Suprapubic skin (tissue), 4 donors: Measurements from ENCODE around the gene CNOT11.

Source experiments
- EP300 ChIP-seq: sonication (generic); formaldehyde crosslinking; IDR thresholded peaks from one replicate; pipeline ENCODE4 v1.6.1; 2017; ENCODE audit warnings: antibody characterized with exemption
- POLR2A ChIP-seq, 2 donors: fragments of 450-650 bp; IDR thresholded peaks; one replicate each; pipeline ENCODE4 v1.6.1; 2017; ENCODE audit warnings: antibody characterized with exemption in 2 of 2, mild to moderate bottlenecking in 2 of 2, moderate library complexity in 2 of 2
- POLR2AphosphoS5 ChIP-seq, 3 donors: sonication (generic); formaldehyde crosslinking; IDR thresholded peaks; one replicate each; pipeline ENCODE4 v1.6.1; 2017; ENCODE audit warnings: antibody characterized with exemption in 3 of 3
- TF ChIP-seq, protein P1 (sequence below), 2 donors: fragments of 200-600 bp in 1 of 2; fragments of 450-650 bp in 1 of 2; sonication (generic) in 1 of 2; IDR thresholded peaks; one replicate each; pipeline ENCODE4 v1.5.1; 2016 to 2019; ENCODE audit warnings: antibody characterized with exemption in 2 of 2, mild to moderate bottlenecking in 1 of 2, moderate library complexity in 1 of 2

- TF ChIP-seq, protein P1, sequence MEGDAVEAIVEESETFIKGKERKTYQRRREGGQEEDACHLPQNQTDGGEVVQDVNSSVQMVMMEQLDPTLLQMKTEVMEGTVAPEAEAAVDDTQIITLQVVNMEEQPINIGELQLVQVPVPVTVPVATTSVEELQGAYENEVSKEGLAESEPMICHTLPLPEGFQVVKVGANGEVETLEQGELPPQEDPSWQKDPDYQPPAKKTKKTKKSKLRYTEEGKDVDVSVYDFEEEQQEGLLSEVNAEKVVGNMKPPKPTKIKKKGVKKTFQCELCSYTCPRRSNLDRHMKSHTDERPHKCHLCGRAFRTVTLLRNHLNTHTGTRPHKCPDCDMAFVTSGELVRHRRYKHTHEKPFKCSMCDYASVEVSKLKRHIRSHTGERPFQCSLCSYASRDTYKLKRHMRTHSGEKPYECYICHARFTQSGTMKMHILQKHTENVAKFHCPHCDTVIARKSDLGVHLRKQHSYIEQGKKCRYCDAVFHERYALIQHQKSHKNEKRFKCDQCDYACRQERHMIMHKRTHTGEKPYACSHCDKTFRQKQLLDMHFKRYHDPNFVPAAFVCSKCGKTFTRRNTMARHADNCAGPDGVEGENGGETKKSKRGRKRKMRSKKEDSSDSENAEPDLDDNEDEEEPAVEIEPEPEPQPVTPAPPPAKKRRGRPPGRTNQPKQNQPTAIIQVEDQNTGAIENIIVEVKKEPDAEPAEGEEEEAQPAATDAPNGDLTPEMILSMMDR (IDR thresholded peaks at IDR 0.05) = no peak
- TF ChIP-seq EP300 (no peak), POLR2AphosphoS5 (IDR thresholded peaks at IDR 0.05) (no peak), POLR2A (IDR thresholded peaks at IDR 0.05) (no peak)
These were observed 18.1 kb downstream of the CNOT11 start for GRCh38 chr2:101270700-101271259.
